Measurements from ENCODE around the gene PGBD1.

The PGBD1 gene

DNA sequence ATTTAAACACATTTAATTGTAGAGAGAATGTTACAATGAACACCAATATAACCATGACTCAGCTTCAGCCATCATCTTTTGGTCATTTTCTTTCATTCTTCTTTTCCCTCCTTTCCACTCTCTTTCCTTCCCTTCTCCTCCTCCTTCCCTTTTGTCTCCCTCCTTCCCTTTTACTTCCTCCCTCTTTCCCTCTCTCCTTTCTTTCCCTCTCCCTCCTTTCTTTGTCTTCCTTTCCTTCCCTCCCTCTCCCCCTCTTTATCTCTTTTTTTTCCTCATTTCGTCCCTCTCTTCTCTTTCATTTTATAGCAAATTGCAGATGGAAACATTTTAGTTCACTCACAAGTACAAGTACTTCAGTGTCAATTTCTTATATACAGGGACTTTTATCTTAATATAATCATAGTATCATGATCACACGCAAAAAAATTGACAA, 70.1 kb downstream of the PGBD1 start:
- H3K79me2 ChIP-seq (ENCODE audit: insufficient read depth, low read length), result peaks cover 27% of the 10 kb centered on the region; the same call in 1 of the 2 replicates
- H3K36me3 ChIP-seq (ENCODE audit: low read length), result peaks cover 5% of the 10 kb centered on the region; the same call in 1 of the 2 replicates
- peak overlapping the region; percentile 89 for H3K4me2 ChIP-seq (ENCODE audit: low read depth, low read length, poor library complexity, severe bottlenecking)
- H3F3A ChIP-seq (ENCODE audit: insufficient read depth), result peaks cover 8% of the 10 kb centered on the region
- H3K4me3 ChIP-seq (ENCODE audit: insufficient read depth, low read length, poor library complexity, severe bottlenecking), result no peak overlapping the region
- no peaks in the 10 kb centered on the region for H4K20me1 ChIP-seq (ENCODE audit: low read depth, low read length)
- H2AFZ ChIP-seq (ENCODE audit: low read depth, low read length, severe bottlenecking), result no peak overlapping the region
- no peaks in the 10 kb centered on the region for H3K9me2 ChIP-seq (replicated peaks; ENCODE audit: insufficient read depth, low read length)
- no peak overlapping the region for H3K9ac ChIP-seq (ENCODE audit: low read length)
- H3K9me3 ChIP-seq (ENCODE audit: insufficient read depth, low read length), result peaks cover 13% of the 10 kb centered on the region; the same call in 1 of the 2 replicates
- no peaks in the 10 kb centered on the region for H3K27me3 ChIP-seq (ENCODE audit: low read length)
- no peak overlapping the region for H3K27ac ChIP-seq (ENCODE audit: low read depth, low read length)
- no peak for TF ChIP-seq EZH2phosphoT487 (conservative IDR thresholded peaks at IDR 0.05; ENCODE audit: low read length)
- TF ChIP-seq CTCF (IDR thresholded peaks at IDR 0.05; ENCODE audit: insufficient read depth, low read length, poor library complexity, severe bottlenecking), result no peak

All from SU-DHL-6 (cell line).